Endothelial cell of umbilical vein (primary cell): Measurements from ENCODE around the gene HRH2. TPM values are rescaled to one million over a fixed set of nuclear protein-coding genes. Genes with fewer than 3 reads are reported as not detected.

Experiments
- BruUV-seq: library from RNA; stranded (reverse); fragments of 400-500 nt; replicated peaks from 2 replicates; lab custom pipeline; 2021; lab: Mats Ljungman, UMichigan
- CTCF ChIA-PET: fragments of 300-600, 350-600 bp; sonication (Branson Sonifier 250); formaldehyde crosslinking; loops from one replicate; lab custom pipeline; 2021; ENCODE audit warnings: antibody characterized with exemption, inconsistent platforms; lab: Charles Lee
- POLR2A ChIA-PET: fragments of 300-600, 350-600 bp; sonication (Branson Sonifier 250); formaldehyde crosslinking; loops from one replicate; lab custom pipeline; 2021; ENCODE audit warnings: antibody characterized with exemption, inconsistent platforms; lab: Charles Lee
- DNase-seq: peaks from one replicate; pipeline ENCODE4 v3.0.0-alpha.2; 2011; ENCODE audit warnings: low read depth, low spot score
- FAIRE-seq: peaks from 2 replicates; lab custom pipeline; 2011; peaks lifted over from hg19 to GRCh38; lab: Jason Lieb, UNC
- H2AFZ ChIP-seq: 2 replicates; pipeline ENCODE4 v1.6.0; 2012; ENCODE audit warnings: low read depth, low read length, control low read depth, inconsistent platforms
- H3K27ac ChIP-seq: 2 replicates; pipeline ENCODE4 v1.5.1; 2011; ENCODE audit warnings: low read depth, mild to moderate bottlenecking, control low read depth, low read length, moderate library complexity; ENCODE audit not compliant: insufficient read depth
- H3K27me3 ChIP-seq, 2 experiments: 2 replicates each; pipeline versions ENCODE4 v1.6.0 to v1.6.1; 2011; ENCODE audit warnings: low read length in 2 of 2, mixed read lengths in 1 of 2; ENCODE audit not compliant: control insufficient read depth in 2 of 2, insufficient read depth in 2 of 2
- H3K36me3 ChIP-seq, 2 experiments: 2 replicates in 1 of 2; 3 replicates in 1 of 2; pipeline ENCODE4 v1.5.1; 2011; ENCODE audit warnings: low read length in 2 of 2, mild to moderate bottlenecking in 1 of 2, moderate library complexity in 1 of 2; ENCODE audit not compliant: control insufficient read depth in 2 of 2, insufficient read depth in 2 of 2; ENCODE audit errors: extremely low read depth in 1 of 2
- H3K4me1 ChIP-seq: 3 replicates; pipeline ENCODE4 v1.5.1; 2011; ENCODE audit warnings: mild to moderate bottlenecking, low read length; ENCODE audit not compliant: control insufficient read depth, insufficient read depth; ENCODE audit errors: extremely low read depth
- H3K4me2 ChIP-seq: 2 replicates; pipeline ENCODE4 v1.6.1; 2011; ENCODE audit warnings: low read length, control low read depth, mixed read lengths; ENCODE audit not compliant: insufficient read depth
- H3K4me3 ChIP-seq, 3 experiments: fragments of 200-600 bp in 1 of 3; sonication (generic), shearing (Covaris generic) in 1 of 3; replicated peaks in 1 of 3; 2 replicates each; pipeline ENCODE4 v1.5.1; 2011 to 2016; ENCODE audit warnings: control low read depth in 3 of 3, low read length in 3 of 3, mild to moderate bottlenecking in 2 of 3, inconsistent platforms in 1 of 3, low read depth in 1 of 3, moderate library complexity in 1 of 3; ENCODE audit not compliant: insufficient read depth in 1 of 3
- H3K79me2 ChIP-seq: 2 replicates; pipeline ENCODE4 v1.6.0; 2012; ENCODE audit warnings: low read length, inconsistent platforms; ENCODE audit not compliant: control insufficient read depth, insufficient read depth
- H3K9ac ChIP-seq: replicated peaks from 2 replicates; pipeline ENCODE3; 2011; ENCODE audit warnings: low read length, control low read depth; ENCODE audit not compliant: insufficient read depth; ENCODE audit errors: extremely low read depth
- H3K9me1 ChIP-seq: replicated peaks from 3 replicates; pipeline ENCODE4 v1.6.0; 2011; ENCODE audit warnings: mild to moderate bottlenecking, low read length; ENCODE audit not compliant: control insufficient read depth, insufficient read depth; ENCODE audit errors: extremely low read depth
- H3K9me3 ChIP-seq: replicated peaks from 2 replicates; pipeline ENCODE4 v1.5.1; 2012; ENCODE audit warnings: low read length, inconsistent platforms; ENCODE audit not compliant: control insufficient read depth, insufficient read depth
- H4K20me1 ChIP-seq: replicated peaks from 2 replicates; pipeline ENCODE3; 2011; ENCODE audit warnings: mild to moderate bottlenecking, low read length; ENCODE audit not compliant: control insufficient read depth, insufficient read depth; ENCODE audit errors: extremely low read depth
- CTCF ChIP-seq, 2 donors: IDR thresholded peaks; 1 replicate in 1 of 2; 2 replicates in 1 of 2; pipeline ENCODE4 v1.5.1; 2011; ENCODE audit warnings: low read length in 2 of 2, mild to moderate bottlenecking in 2 of 2, moderate library complexity in 2 of 2, control low read depth in 1 of 2, inconsistent platforms in 1 of 2, low read depth in 1 of 2; ENCODE audit not compliant: insufficient read depth in 1 of 2; ENCODE audit errors: extremely low read depth in 1 of 2
- EZH2 ChIP-seq: IDR thresholded peaks from 2 replicates; pipeline ENCODE4 v1.6.1; 2012; ENCODE audit warnings: borderline replicate concordance, low read depth, mild to moderate bottlenecking, moderate library complexity, low read length, inconsistent platforms; ENCODE audit not compliant: severe bottlenecking
- FOS ChIP-seq: IDR thresholded peaks from 2 replicates; pipeline ENCODE4 v1.6.1; 2011; ENCODE audit warnings: mild to moderate bottlenecking, low read length, moderate library complexity, borderline replicate concordance; ENCODE audit not compliant: insufficient read depth
- GATA2 ChIP-seq: IDR thresholded peaks from 2 replicates; pipeline ENCODE4 v1.7.0; 2011; ENCODE audit warnings: low read depth, mild to moderate bottlenecking, moderate library complexity, mixed read lengths, low read length; ENCODE audit not compliant: insufficient read length, insufficient read depth
- JUN ChIP-seq: IDR thresholded peaks from 2 replicates; pipeline ENCODE4 v1.6.1; 2011; ENCODE audit warnings: borderline replicate concordance, low read depth; ENCODE audit not compliant: insufficient read length, insufficient read depth
- MYC ChIP-seq: IDR thresholded peaks from one replicate; pipeline ENCODE4 v1.6.1; 2011; ENCODE audit warnings: mild to moderate bottlenecking, low read depth, low read length
- POLR2A ChIP-seq: IDR thresholded peaks from 2 replicates; pipeline ENCODE4 v1.6.1; 2012; ENCODE audit warnings: low read depth, mild to moderate bottlenecking, control low read depth, low read length
- POLR2AphosphoS5 ChIP-seq: IDR thresholded peaks from 2 replicates; pipeline ENCODE4 v1.6.1; 2012; ENCODE audit warnings: low read depth, mild to moderate bottlenecking, control low read depth, low read length, moderate library complexity; ENCODE audit not compliant: insufficient read depth
- dilution Hi-C: fragments of 300-500 bp; cut with MboI; formaldehyde crosslinking; loops from one replicate; pipeline ENCODE4 v1.15.0; 2019; ENCODE audit warnings: low sequenced_read_pairs; ENCODE audit not compliant: extremely low pct_ligation_motif_present
- intact Hi-C: fragments of 100-400 bp; cut with micrococcal nuclease; formaldehyde crosslinking; loops from one replicate; pipeline ENCODE4 v1.10.0; 2022
- polyA plus RNA-seq, 4 experiments: library from polyadenylated mRNA; depleted of rRNA in 3 of 4; stranded (reverse) in 3 of 4; unstranded in 1 of 4; fragments of >200 nt; gene quantifications; 2 replicates each; pipeline versions ENCODE4 v1.2.1 to v1.2.3, GENCODE V29; 2011 to 2012; ENCODE audit warnings: missing spikeins in 1 of 4
- total RNA-seq: library from RNA; stranded (reverse); gene quantifications from 2 replicates; pipeline ENCODE4 v1.2.3, GENCODE V29; 2021
- TF ChIP-seq, protein P1 (sequence below): IDR thresholded peaks from 2 replicates; pipeline ENCODE4 v1.6.1; 2011; ENCODE audit not compliant: insufficient read depth, insufficient read length

HRH2 gene
- total and polyA plus RNA-seq, 2 donors (not counting 3 experiments of a cell fraction or from before 2014, with no cell fraction given): not detected

DNA sequence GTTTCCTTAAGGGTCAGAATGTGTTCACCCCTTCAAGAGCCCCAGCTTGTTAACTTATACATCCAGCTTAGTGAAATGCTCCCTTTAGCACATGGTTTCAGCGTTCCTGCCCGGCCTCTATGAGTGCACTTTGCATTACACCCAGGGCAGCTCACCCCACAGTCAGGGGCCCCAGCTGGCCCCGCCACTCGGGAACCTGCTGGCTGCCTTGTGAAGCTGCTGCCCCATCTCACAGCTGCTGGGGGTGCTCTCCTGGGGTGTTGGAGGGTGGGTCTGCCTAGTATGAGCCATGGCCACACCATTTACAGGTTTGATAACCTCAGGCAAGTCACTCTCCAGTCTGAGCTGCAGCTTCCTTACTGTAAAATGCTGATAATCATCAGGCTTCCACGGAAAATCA is 32.2 kb downstream of the HRH2 start:
- dilution Hi-C loops (no loop called here), intact Hi-C loops (no loop called here)
- H4K20me1 ChIP-seq: no peaks in the 10 kb centered on the region
- no peak overlapping the region for H3K27ac ChIP-seq
- H2AFZ ChIP-seq: no peak overlapping the region
- CTCF ChIA-PET: interaction anchor here (1.1 kb wide), 1 partner anchor 14 kb away, joined by 3 read pairs; no protein-coding TSS in a partner anchor
- H3K36me3 ChIP-seq: no peaks in the 10 kb centered on the region
- TF ChIP-seq POLR2AphosphoS5 (no peak), EZH2 (no peak), POLR2A (no peak), JUN (no peak), GATA2 (no peak), MYC (no peak), CTCF (IDR thresholded peaks at IDR 0.05; ENCODE audit: extremely low read depth in 1 of 2, insufficient read depth in 1 of 2, low read depth in 1 of 2, low read length in 2 of 2) (no peak), FOS (no peak)
- TF ChIP-seq, protein P1, sequence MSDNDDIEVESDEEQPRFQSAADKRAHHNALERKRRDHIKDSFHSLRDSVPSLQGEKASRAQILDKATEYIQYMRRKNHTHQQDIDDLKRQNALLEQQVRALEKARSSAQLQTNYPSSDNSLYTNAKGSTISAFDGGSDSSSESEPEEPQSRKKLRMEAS: no peak
- BruUV-seq: no TSS peak
- no peak overlapping the region for H3K4me2 ChIP-seq
- H3K4me1 ChIP-seq: no peaks in the 10 kb centered on the region
- FAIRE-seq (no peak), DNase-seq (no peak)
- H3K9me1 ChIP-seq: no peaks in the 10 kb centered on the region
- H3K9me3 ChIP-seq: no peaks in the 10 kb centered on the region
- H3K79me2 ChIP-seq: no peaks in the 10 kb centered on the region
- POLR2A ChIA-PET: no interaction called here
- no peak overlapping the region for H3K4me3 ChIP-seq
- no peak overlapping the region for H3K9ac ChIP-seq
- no peaks in the 10 kb centered on the region for H3K27me3 ChIP-seq
